MCF 10A (cell line): ENCODE results near the gene DHDH. TPM values are rescaled to one million over a fixed set of nuclear protein-coding genes. Genes with fewer than 3 reads are reported as not detected.

Experiments used
- BruUV-seq: library from RNA; stranded (reverse); fragments of 400-500 nt; replicated peaks from 2 replicates; lab custom pipeline; 2021; lab: Mats Ljungman, UMichigan
- CTCF ChIA-PET: fragments of 300-600 bp; sonication (Branson Sonifier 250); formaldehyde crosslinking; extraction: SDS; loops from one replicate; lab custom pipeline; 2021; ENCODE audit warnings: antibody characterized with exemption, inconsistent platforms; lab: Yijun Ruan, JAX
- POLR2A ChIA-PET: fragments of 300-600, 350-650 bp; sonication (Branson Sonifier 250); formaldehyde crosslinking; extraction: SDS; loops from one replicate; lab custom pipeline; 2020; ENCODE audit warnings: antibody characterized with exemption, inconsistent platforms; lab: Yijun Ruan, JAX
- DNase-seq: peaks from one replicate; pipeline ENCODE4 v3.0.0-alpha.2; 2018; ENCODE audit not compliant: unreplicated experiment
- H3K27ac Mint-ChIP-seq: one replicate; pipeline ENCODE4 v1.8.0; 2022; ENCODE audit warnings: mild to moderate bottlenecking, low read depth, mixed read lengths; ENCODE audit not compliant: unreplicated experiment
- H3K27me3 Mint-ChIP-seq: one replicate; pipeline ENCODE4 v1.8.0; 2022; ENCODE audit warnings: mixed read lengths; ENCODE audit not compliant: insufficient read depth, unreplicated experiment
- H3K36me3 Mint-ChIP-seq: one replicate; pipeline ENCODE4 v1.8.0; 2022; ENCODE audit warnings: mild to moderate bottlenecking, moderate library complexity, mixed read lengths; ENCODE audit not compliant: insufficient read depth, unreplicated experiment
- H3K4me1 Mint-ChIP-seq: one replicate; pipeline ENCODE4 v1.8.0; 2022; ENCODE audit warnings: mixed read lengths; ENCODE audit not compliant: insufficient read depth, unreplicated experiment
- H3K4me3 Mint-ChIP-seq: one replicate; pipeline ENCODE4 v1.8.0; 2022; ENCODE audit warnings: mild to moderate bottlenecking, moderate library complexity, mixed read lengths; ENCODE audit not compliant: unreplicated experiment
- H3K9me3 Mint-ChIP-seq: one replicate; pipeline ENCODE4 v1.8.0; 2022; ENCODE audit warnings: mixed read lengths; ENCODE audit not compliant: unreplicated experiment
- intact Hi-C: fragments of 100-400 bp; cut with micrococcal nuclease; formaldehyde crosslinking; loops from 2 replicates; pipeline ENCODE4 v1.14.1; 2022
- total RNA-seq: library from RNA; stranded (reverse); gene quantifications from 2 replicates; pipeline ENCODE4 v1.2.3, GENCODE V29; 2022
- TF ChIP-seq, protein P1 (sequence below): fragments of 200-600 bp; IDR thresholded peaks from one replicate; pipeline ENCODE4 v1.8.0; 2022; ENCODE audit warnings: antibody characterized with exemption, mild to moderate bottlenecking; ENCODE audit not compliant: unreplicated experiment

DHDH gene
- total RNA-seq, 1 experiment from 2014 or later = not detected

DNA sequence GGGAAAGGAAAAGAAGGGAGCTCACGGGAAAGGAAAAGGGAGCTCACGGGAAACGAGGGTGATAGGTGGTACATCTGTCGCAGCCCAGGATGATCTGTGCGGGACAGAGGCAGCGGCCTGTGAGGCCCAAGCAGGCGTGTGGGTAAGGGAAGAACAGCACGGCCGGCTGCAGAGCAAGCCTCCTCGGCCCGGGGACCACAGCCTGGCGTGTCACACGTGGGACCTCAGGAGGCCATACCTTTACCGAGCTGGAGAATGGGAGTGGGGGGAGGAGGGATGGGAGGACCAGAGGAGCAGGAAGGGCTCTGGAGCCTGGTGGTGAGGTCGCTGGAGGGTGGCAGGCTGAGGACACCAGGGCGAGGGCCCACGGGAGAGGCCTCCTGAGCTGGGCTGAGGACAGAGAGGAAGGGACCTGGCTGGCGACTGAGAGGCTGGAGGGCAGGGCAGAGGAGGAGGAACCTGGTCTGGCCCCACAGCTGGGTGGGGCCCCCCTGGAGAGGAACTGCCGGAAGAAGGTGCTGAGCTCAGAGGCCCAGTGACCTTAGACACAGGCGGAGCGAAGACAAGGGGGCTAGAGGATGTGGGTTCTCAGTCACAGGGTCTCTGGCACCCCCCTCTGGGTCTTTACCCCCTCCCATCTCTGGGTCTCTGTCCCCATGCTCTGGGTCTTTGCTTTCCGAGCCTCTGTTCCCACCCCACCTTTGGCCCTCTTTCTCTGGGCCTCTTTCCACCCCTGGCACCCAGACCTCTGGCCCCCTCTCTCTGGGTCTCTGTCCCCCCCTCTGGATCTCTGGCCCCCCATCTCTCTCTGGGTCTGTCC, 28.7 kb downstream of the DHDH start:
- H3K27ac Mint-ChIP-seq = peak overlapping the region; percentile 49
- H3K36me3 Mint-ChIP-seq = peaks cover 70% of the 10 kb centered on the region
- no TSS peak for BruUV-seq
- H3K4me1 Mint-ChIP-seq = peaks cover 35% of the 10 kb centered on the region
- CTCF ChIA-PET = interaction anchor here (1.2 kb wide), 1 partner anchor 9 kb away, joined by 3 read pairs; no protein-coding TSS in a partner anchor
- TF ChIP-seq, protein P1, sequence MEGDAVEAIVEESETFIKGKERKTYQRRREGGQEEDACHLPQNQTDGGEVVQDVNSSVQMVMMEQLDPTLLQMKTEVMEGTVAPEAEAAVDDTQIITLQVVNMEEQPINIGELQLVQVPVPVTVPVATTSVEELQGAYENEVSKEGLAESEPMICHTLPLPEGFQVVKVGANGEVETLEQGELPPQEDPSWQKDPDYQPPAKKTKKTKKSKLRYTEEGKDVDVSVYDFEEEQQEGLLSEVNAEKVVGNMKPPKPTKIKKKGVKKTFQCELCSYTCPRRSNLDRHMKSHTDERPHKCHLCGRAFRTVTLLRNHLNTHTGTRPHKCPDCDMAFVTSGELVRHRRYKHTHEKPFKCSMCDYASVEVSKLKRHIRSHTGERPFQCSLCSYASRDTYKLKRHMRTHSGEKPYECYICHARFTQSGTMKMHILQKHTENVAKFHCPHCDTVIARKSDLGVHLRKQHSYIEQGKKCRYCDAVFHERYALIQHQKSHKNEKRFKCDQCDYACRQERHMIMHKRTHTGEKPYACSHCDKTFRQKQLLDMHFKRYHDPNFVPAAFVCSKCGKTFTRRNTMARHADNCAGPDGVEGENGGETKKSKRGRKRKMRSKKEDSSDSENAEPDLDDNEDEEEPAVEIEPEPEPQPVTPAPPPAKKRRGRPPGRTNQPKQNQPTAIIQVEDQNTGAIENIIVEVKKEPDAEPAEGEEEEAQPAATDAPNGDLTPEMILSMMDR = no peak
- POLR2A ChIA-PET = interaction anchor here (0.7 to 4.1 kb wide), 3 partner anchors 8 to 90 kb away, joined by 3 to 23 read pairs (median 4); partner anchors contain the start of genes GYS1, PPP1R15A and RUVBL2
- intact Hi-C loops = no loop called here
- no peaks in the 10 kb centered on the region for H3K27me3 Mint-ChIP-seq
- peak; percentile 34 for DNase-seq
- H3K9me3 Mint-ChIP-seq = no peaks in the 10 kb centered on the region
- H3K4me3 Mint-ChIP-seq = peak overlapping the region; percentile 21

- Mint-ChIP-seq H3K36me3 (peaks cover 67% of the 10 kb centered on the region), H3K4me3 (no peak overlapping the region), H3K9me3 (no peaks in the 10 kb centered on the region), H3K4me1 (peaks cover 35% of the 10 kb centered on the region), H3K27ac (peak overlapping the region; percentile 49), H3K27me3 (no peaks in the 10 kb centered on the region)
- POLR2A ChIA-PET = interaction anchor here (1.3 to 4.1 kb wide), 2 partner anchors 30 to 91 kb away, joined by 4 to 23 read pairs; partner anchors contain the start of genes GYS1, PPP1R15A and RUVBL2
- DNase-seq = no peak
- TF ChIP-seq, protein P1 = no peak
- CTCF ChIA-PET = interaction anchor here (1.2 kb wide), 1 partner anchor 9 kb away, joined by 3 read pairs; no protein-coding TSS in a partner anchor
- intact Hi-C loops = no loop called here
- BruUV-seq = no TSS peak
Observed at GRCh38 chr19:48962849-48963165, 29.3 kb downstream of the DHDH start.

- DNase-seq = peak; percentile 54
- peaks cover 65% of the 10 kb centered on the region for H3K36me3 Mint-ChIP-seq
- no peaks in the 10 kb centered on the region for H3K27me3 Mint-ChIP-seq
- TF ChIP-seq, protein P1 = no peak
- H3K4me3 Mint-ChIP-seq = peak overlapping the region; percentile 97
- no peaks in the 10 kb centered on the region for H3K9me3 Mint-ChIP-seq
- intact Hi-C loops = loop anchor here (2.0 kb wide), 1 partner anchor 89 kb away; no protein-coding TSS in a partner anchor
- CTCF ChIA-PET = interaction anchor here (1.2 kb wide), 1 partner anchor 29 kb away, joined by 3 read pairs; the partner anchor contains the start of gene GYS1
- POLR2A ChIA-PET = interaction anchor here (4.9 to 5.3 kb wide), 3 partner anchors 9 to 89 kb away, joined by 38 to 98 read pairs (median 49); partner anchors contain the start of genes BAX, GYS1 and RUVBL2
- H3K4me1 Mint-ChIP-seq = peaks cover 35% of the 10 kb centered on the region
- peak overlapping the region; percentile 49 for H3K27ac Mint-ChIP-seq
- no TSS peak for BruUV-seq
Observed at GRCh38 chr19:48963371-48964204, 30.1 kb downstream of the DHDH start.
